Measurements from ENCODE around the gene HMGXB3.

The HMGXB3 gene

GRCh38 chr5:149990518-149991376, 9.8 kb upstream of the HMGXB3 start:
- DNase-seq (ENCODE audit: low read depth): peak; percentile 73

- no peak for DNase-seq (ENCODE audit: low read depth)
Observed at GRCh38 chr5:149993471-149993870, 7.1 kb upstream of the HMGXB3 start.

- DNase-seq (ENCODE audit: low read depth): no peak
Observed at GRCh38 chr5:149995385-149996204, 4.9 kb upstream of the HMGXB3 start.

- DNase-seq (ENCODE audit: low read depth): no peak
Observed at GRCh38 chr5:149996205-149996890, 4.2 kb upstream of the HMGXB3 start.

GRCh38 chr5:149998281-149998680, 2.3 kb upstream of the HMGXB3 start:
- DNase-seq (ENCODE audit: low read depth): no peak

- DNase-seq (ENCODE audit: low read depth): peak; percentile 26
Observed at GRCh38 chr5:149999359-149999758, 1.2 kb upstream of the HMGXB3 start.

- DNase-seq (ENCODE audit: low read depth): no peak
Observed at GRCh38 chr5:149999866-150000255, 678 bp upstream of the HMGXB3 start.

GRCh38 chr5:150000990-150001659, 586 bp downstream of the HMGXB3 start:
- peak; percentile 31 for DNase-seq (ENCODE audit: low read depth)

GRCh38 chr5:150001660-150002486, 1.3 kb downstream of the HMGXB3 start:
- peak; percentile 80 for DNase-seq (ENCODE audit: low read depth)

GRCh38 chr5:150006318-150006717, 5.8 kb downstream of the HMGXB3 start:
- DNase-seq (ENCODE audit: low read depth): no peak

GRCh38 chr5:150007050-150007449, 6.5 kb downstream of the HMGXB3 start:
- DNase-seq (ENCODE audit: low read depth): no peak

- DNase-seq (ENCODE audit: low read depth): peak; percentile 77
Observed at GRCh38 chr5:150009671-150010387, 9.3 kb downstream of the HMGXB3 start.

GRCh38 chr5:150013931-150014330, 13.4 kb downstream of the HMGXB3 start:
- DNase-seq (ENCODE audit: low read depth): no peak

GRCh38 chr5:150014456-150014855, 13.9 kb downstream of the HMGXB3 start:
- DNase-seq (ENCODE audit: low read depth): no peak

- no peak for DNase-seq (ENCODE audit: low read depth)
Observed at GRCh38 chr5:150015415-150015814, 14.9 kb downstream of the HMGXB3 start.

GRCh38 chr5:150016537-150016936, 16.0 kb downstream of the HMGXB3 start:
- no peak for DNase-seq (ENCODE audit: low read depth)

- DNase-seq (ENCODE audit: low read depth): peak; percentile 56
Observed at GRCh38 chr5:150017226-150018005, 16.9 kb downstream of the HMGXB3 start.

GRCh38 chr5:150020249-150020648, 19.7 kb downstream of the HMGXB3 start:
- DNase-seq (ENCODE audit: low read depth): no peak

GRCh38 chr5:150021491-150022157, 21.1 kb downstream of the HMGXB3 start:
- no peak for DNase-seq (ENCODE audit: low read depth)

Data from amniotic epithelial cell (primary cell).